ENCODE results near the gene C19orf38.

Gene C19orf38

GRCh38 chr19:10848230-10848856, at the start of gene C19orf38:
C19orf38 (plus strand) TSS chr19:10848415; CDS start chr19:10848509, 94 bp downstream.
- DNase-seq (ENCODE audit: low read depth), result no peak

- DNase-seq (ENCODE audit: low read depth), result no peak
These were observed 47.7 kb upstream of the C19orf38 start for GRCh38 chr19:10800488-10800887.

GRCh38 chr19:10802479-10802878, 45.7 kb upstream of the C19orf38 start:
- DNase-seq (ENCODE audit: low read depth), result no peak

- DNase-seq (ENCODE audit: low read depth), result no peak
These were observed 45.0 kb upstream of the C19orf38 start for GRCh38 chr19:10803252-10803651.

GRCh38 chr19:10805065-10805757, 43.0 kb upstream of the C19orf38 start:
- DNase-seq (ENCODE audit: low read depth), result no peak

GRCh38 chr19:10805758-10806247, 42.4 kb upstream of the C19orf38 start:
- DNase-seq (ENCODE audit: low read depth), result no peak

GRCh38 chr19:10808937-10809649, 39.1 kb upstream of the C19orf38 start:
- DNase-seq (ENCODE audit: low read depth), result no peak

GRCh38 chr19:10809651-10810285, 38.4 kb upstream of the C19orf38 start:
- no peak for DNase-seq (ENCODE audit: low read depth)

GRCh38 chr19:10811391-10812111, 36.7 kb upstream of the C19orf38 start:
- no peak for DNase-seq (ENCODE audit: low read depth)

- no peak for DNase-seq (ENCODE audit: low read depth)
These were observed 36.0 kb upstream of the C19orf38 start for GRCh38 chr19:10812196-10812595.

GRCh38 chr19:10812902-10813404, 35.3 kb upstream of the C19orf38 start:
- no peak for DNase-seq (ENCODE audit: low read depth)

GRCh38 chr19:10815007-10815536, 33.1 kb upstream of the C19orf38 start:
- no peak for DNase-seq (ENCODE audit: low read depth)

GRCh38 chr19:10815969-10816644, 32.1 kb upstream of the C19orf38 start:
- no peak for DNase-seq (ENCODE audit: low read depth)

- DNase-seq (ENCODE audit: low read depth), result no peak
These were observed 31.5 kb upstream of the C19orf38 start for GRCh38 chr19:10816691-10817090.

GRCh38 chr19:10817291-10818038, 30.8 kb upstream of the C19orf38 start:
- DNase-seq (ENCODE audit: low read depth), result no peak

GRCh38 chr19:10818301-10819123, 29.7 kb upstream of the C19orf38 start:
- no peak for DNase-seq (ENCODE audit: low read depth)

GRCh38 chr19:10819124-10820060, 28.8 kb upstream of the C19orf38 start:
- no peak for DNase-seq (ENCODE audit: low read depth)

- DNase-seq (ENCODE audit: low read depth), result no peak
These were observed 28.0 kb upstream of the C19orf38 start for GRCh38 chr19:10820173-10820572.
